Raji (cell line): ENCODE data around the gene CPN1.
A peak's percentile ranks its signal among the peaks of the same experiment; 100 is the strongest.

Experiments
- POLR2A ChIP-seq: IDR thresholded peaks from 2 replicates; pipeline ENCODE4 v1.6.1; 2011; ENCODE audit warnings: low read depth, low read length, control low read depth; ENCODE audit not compliant: insufficient read depth

The CPN1 gene

GRCh38 chr10:100041306-100042002 lies 40.2 kb downstream of the CPN1 start:
- no peak for TF ChIP-seq POLR2A

GRCh38 chr10:100038561-100039071 lies 43.1 kb downstream of the CPN1 start:
- TF ChIP-seq POLR2A: no peak

DNA sequence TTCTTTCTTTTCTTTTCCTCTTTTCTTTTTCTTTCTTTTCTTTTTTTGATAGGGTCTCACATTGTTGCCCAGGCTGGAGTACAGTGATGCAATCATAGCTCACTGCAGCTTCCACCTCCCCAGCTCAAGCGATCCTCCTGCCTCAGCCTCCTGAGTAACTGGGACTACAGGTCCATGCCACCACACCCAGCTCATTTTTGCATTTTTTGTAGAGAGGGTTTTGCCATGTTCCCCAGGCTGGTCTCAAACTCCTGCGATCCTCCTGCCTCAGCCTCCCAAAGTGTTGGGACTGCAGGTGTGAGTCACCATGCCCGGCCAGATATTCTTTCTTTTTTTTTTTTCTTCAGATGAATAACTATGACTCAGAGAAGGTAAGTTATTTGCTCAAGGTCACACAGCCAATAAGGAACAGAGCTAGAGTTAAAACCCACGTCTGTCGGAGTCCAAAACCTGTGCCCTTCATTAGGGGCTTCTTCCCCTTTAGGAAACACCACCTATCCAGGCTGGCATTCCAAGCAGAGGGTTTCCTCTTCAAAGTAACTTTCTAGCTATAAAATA lies 43.8 kb downstream of the CPN1 start:
- no peak for TF ChIP-seq POLR2A

GRCh38 chr10:100036850-100037249 lies 44.8 kb downstream of the CPN1 start:
- TF ChIP-seq POLR2A: no peak

DNA sequence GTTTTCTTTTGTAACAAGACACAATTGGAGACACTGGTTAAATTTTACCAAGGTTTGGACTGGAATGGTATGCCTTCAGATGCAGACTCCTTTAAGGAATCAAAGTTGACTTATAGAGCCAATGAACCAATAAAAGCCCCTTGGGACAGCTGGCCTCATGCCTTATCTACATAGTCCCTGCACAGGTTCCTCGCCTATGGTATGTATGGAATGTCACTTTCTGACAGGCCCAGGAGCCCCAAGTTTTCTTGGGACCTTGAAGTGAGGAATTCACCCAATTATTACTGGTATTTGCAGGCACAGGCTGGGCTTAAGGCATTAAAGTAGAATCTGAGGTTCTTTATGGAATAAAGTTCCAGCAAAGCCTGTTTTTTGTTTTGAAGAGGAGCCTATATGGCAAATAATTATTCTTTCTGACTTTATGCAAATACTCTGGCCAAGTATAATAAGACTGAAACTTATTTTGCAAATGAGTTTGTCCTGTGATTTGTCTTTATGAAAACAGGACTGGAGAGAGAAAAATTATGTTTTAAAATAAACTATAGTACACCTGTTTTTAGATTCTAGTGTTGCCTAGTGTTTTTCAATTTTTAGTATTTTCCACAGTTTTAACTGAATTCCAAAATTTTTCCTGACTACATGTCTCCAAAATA lies 47.8 kb downstream of the CPN1 start:
- TF ChIP-seq POLR2A: no peak

- no peak for TF ChIP-seq POLR2A
Measured at GRCh38 chr10:100027416-100027815, 54.3 kb downstream of the CPN1 start.

DNA sequence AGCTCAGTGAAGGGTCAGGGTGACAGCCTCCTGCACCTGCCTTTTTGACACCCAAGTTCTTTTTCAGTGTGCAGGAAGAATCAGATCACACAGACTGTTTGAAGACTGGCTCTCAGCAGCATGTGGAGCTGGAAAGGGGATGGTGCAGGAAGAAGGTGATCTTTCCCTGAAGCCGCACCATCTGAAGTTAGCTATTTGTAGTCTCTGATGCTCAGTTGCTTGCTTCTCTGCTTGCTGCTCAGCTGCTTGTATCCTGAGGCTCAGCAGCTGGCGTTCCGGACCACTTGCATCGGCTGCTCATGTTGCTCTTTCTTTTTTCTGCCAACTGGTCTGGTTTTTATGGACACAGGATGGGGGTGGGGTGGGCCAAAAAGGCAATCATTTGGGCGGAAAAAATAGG lies 56.1 kb downstream of the CPN1 start:
- TF ChIP-seq POLR2A: no peak

- TF ChIP-seq POLR2A: no peak
Measured at GRCh38 chr10:100024748-100025147, 56.9 kb downstream of the CPN1 start.

DNA sequence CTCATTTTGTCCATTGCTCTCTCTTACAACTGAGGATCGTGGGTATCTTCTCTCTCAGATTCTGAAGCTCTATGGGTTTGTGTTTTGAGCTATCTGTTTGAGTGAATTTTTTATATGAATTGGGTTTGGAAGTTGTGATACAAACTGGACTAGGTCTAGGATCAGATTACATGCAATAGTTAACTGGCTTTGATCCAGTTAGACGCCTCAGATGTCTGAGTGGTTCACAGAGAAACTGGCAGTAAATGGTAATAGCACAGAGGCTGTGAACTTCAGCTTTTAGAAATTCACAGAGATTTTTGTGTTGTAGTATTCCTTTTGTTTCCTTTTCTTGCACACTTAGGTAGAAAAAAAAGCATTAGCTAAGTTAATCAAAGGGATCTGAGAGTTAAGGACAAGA lies 59.3 kb downstream of the CPN1 start:
- no peak for TF ChIP-seq POLR2A

- no peak for TF ChIP-seq POLR2A
Measured at GRCh38 chr10:100021322-100021721, 60.3 kb downstream of the CPN1 start.

- no peak for TF ChIP-seq POLR2A
Measured at GRCh38 chr10:100020886-100021253, 60.8 kb downstream of the CPN1 start.

- TF ChIP-seq POLR2A: peak; percentile 55; the same call in 1 of the 2 replicates
Measured at GRCh38 chr10:100020142-100020885, 61.4 kb downstream of the CPN1 start.

- TF ChIP-seq POLR2A: no peak
Measured at GRCh38 chr10:100019787-100020141, 61.9 kb downstream of the CPN1 start.

DNA sequence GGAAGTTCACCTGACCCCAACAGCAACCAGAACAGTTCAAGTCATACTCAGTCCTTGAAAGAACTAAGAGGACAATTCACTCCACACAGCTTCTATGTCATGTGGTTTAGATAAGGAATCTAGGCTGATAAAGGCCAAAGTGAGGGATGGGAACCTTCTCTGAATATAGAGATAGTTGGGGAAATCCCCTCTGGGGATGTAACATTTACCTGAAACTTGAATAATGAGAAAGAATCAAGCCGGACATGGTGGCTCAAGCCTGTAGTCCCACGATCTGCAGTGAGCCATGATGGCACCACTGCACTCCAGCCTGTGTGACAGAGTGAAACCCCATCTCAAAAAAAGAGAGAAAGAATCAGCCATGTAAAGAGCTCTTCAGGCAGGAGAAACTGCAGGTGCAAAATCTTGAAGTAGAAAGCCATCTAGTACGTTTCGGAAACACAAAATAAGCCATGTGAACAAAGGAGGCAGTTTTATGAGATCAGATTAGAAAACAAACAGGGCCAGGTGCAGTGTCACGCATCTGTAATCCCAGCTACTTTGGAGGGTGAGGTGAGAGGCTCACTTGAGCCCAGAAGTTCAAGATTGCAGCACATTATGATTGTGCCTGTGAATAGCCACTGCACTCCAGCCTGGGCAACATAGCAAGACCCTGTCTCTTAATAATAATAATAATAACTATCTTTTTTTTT lies 67.5 kb downstream of the CPN1 start:
- TF ChIP-seq POLR2A: no peak

- TF ChIP-seq POLR2A: no peak
Measured at GRCh38 chr10:100013621-100014020, 68.0 kb downstream of the CPN1 start.
